ENCODE measurements around the gene BAG3. TPM values are rescaled to one million over a fixed set of nuclear protein-coding genes. Genes with fewer than 3 reads are reported as not detected.

The BAG3 gene
- total and polyA plus RNA-seq, 2 of the 8 experiments (the other 6 are each of a cell fraction or from before 2014, with no cell fraction given) = 3.5 to 13.3 TPM

DNA sequence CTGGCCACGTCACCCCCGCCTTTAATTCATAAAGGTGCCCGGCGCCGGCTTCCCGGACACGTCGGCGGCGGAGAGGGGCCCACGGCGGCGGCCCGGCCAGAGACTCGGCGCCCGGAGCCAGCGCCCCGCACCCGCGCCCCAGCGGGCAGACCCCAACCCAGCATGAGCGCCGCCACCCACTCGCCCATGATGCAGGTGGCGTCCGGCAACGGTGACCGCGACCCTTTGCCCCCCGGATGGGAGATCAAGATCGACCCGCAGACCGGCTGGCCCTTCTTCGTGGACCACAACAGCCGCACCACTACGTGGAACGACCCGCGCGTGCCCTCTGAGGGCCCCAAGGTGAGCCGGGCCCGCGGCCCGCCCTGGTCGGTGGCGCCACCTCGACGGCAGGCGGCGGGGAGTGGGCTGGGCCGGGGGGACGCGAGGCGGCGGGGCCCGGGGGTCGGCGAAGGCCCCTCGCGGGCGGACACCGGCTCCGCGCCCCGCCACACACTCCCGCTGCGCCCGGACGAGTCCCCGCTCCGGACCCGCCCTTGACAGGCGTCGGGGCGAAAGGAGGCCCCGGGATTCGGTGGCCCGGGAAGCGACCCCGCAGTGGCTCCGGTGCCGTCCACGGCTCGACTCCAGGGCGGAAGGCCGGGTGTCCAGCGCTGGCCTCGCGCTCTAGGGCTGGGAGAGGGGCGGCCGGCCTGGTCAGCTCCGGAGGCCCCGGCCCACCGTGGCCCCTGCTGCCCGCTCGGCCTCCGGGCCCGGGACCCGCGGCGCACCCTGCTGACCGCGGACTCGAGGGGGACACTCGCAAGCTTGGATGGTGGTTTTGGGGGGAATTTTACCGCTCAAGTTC is 557 bp downstream of the BAG3 start:
- CTCF ChIA-PET (ENCODE audit: partially characterized antibody) = interaction anchor here (1.0 to 3.1 kb wide), 4 partner anchors 7 to 43 kb away, joined by 3 to 13 read pairs (median 4); no protein-coding TSS in a partner anchor
- Histone ChIP-seq H3K79me1 (ENCODE audit: low read depth, low read length) (no peaks in the 10 kb centered on the region; the same call in none of the 2 replicates), H2BK5ac (ENCODE audit: low read depth, low read length) (no peak overlapping the region), H2AFZ (ENCODE audit: low read length) (no peak overlapping the region; the same call in 1 of the 2 replicates), H3K36me3 (ENCODE audit: control insufficient read depth in 2 of 4, insufficient read depth in 4 of 4, low read length in 3 of 4) (no peaks in the 10 kb centered on the region), H3K4me1 (replicated peaks in 1 of 4; ENCODE audit: control insufficient read depth in 3 of 4, insufficient read depth in 4 of 4, low read length in 3 of 4) (peaks cover 0 to 6% (median 2%) of the 10 kb centered on the region in 4 experiments; a peak in 2 of 7 replicates), H2AK5ac (ENCODE audit: low read depth, low read length) (no peak overlapping the region), H3K18ac (ENCODE audit: extremely low read depth, low read length) (peak overlapping the region; percentile 48), H4K5ac (ENCODE audit: insufficient read length, low read depth, low read length) (no peak overlapping the region), H3K9ac (replicated peaks in 1 of 4; ENCODE audit: extremely low read depth in 1 of 4, low read depth in 3 of 4, low read length in 3 of 4) (peak overlapping the region; percentile 56 to 90 (median 73)), H2BK15ac (ENCODE audit: low read length) (no peak overlapping the region), H3K4ac (replicated peaks; ENCODE audit: insufficient read length, low read depth, low read length) (no peak overlapping the region), H3K27me3 (replicated peaks in 1 of 4; ENCODE audit: control insufficient read depth in 3 of 4, extremely low read depth in 1 of 4, insufficient read depth in 3 of 4, low read length in 3 of 4) (peaks cover 0 to 2% (median 0%) of the 10 kb centered on the region in 4 experiments; a peak in 2 of 7 replicates), H3K9me3 (ENCODE audit: insufficient read depth in 2 of 2, low read depth in 1 of 2, low read length in 1 of 2) (no peaks in the 10 kb centered on the region), H2BK120ac (replicated peaks; ENCODE audit: low read depth, low read length) (no peak overlapping the region), H4K8ac (ENCODE audit: extremely low read depth, insufficient read depth, low read length) (peak overlapping the region; percentile 94), H2BK20ac (ENCODE audit: low read length) (no peak overlapping the region), H3K79me2 (ENCODE audit: control insufficient read depth in 1 of 2, insufficient read depth in 2 of 2, low read length in 2 of 2) (peaks cover 0 to 10% of the 10 kb centered on the region in 2 experiments; a peak in 2 of 4 replicates), H4K91ac (replicated peaks; ENCODE audit: insufficient read length, low read length) (no peak overlapping the region), H4K20me1 (replicated peaks in 1 of 2; ENCODE audit: control insufficient read depth in 1 of 2, insufficient read depth in 2 of 2, low read length in 2 of 2) (peaks cover 0 to 3% of the 10 kb centered on the region in 2 experiments), H3K56ac (replicated peaks; ENCODE audit: insufficient read length, low read depth, low read length) (no peak overlapping the region), H3K4me3 (ENCODE audit: extremely low read depth in 1 of 4, insufficient read depth in 2 of 4, low read depth in 3 of 4, low read length in 4 of 4) (peak overlapping the region; percentile 74 to 93 (median 82)), H3K14ac (ENCODE audit: insufficient read length) (no peak overlapping the region), H3K23ac (ENCODE audit: insufficient read length) (no peak overlapping the region), H3K23me2 (ENCODE audit: low read depth, low read length) (peaks cover 4% of the 10 kb centered on the region; the same call in 1 of the 2 replicates), H3K27ac (ENCODE audit: low read depth, low read length) (peak overlapping the region; percentile 59; the same call in 1 of the 2 replicates), H3K4me2 (ENCODE audit: insufficient read depth in 1 of 2, low read depth in 2 of 2, low read length in 2 of 2) (peak overlapping the region; percentile 86 to 89), H2BK12ac (ENCODE audit: low read depth, low read length) (no peak overlapping the region)
- peak; percentile 88 for TF ChIP-seq ASH2L (IDR thresholded peaks at IDR 0.05; ENCODE audit: low read length)
- no peak; the same call in 1 of the 2 replicates for TF ChIP-seq SP4 (IDR thresholded peaks at IDR 0.05; ENCODE audit: low read length)
- peak; percentile 27 for TF ChIP-seq PHF8 (conservative IDR thresholded peaks at IDR 0.05; ENCODE audit: low read depth, low read length)
- TF ChIP-seq, protein P1, sequence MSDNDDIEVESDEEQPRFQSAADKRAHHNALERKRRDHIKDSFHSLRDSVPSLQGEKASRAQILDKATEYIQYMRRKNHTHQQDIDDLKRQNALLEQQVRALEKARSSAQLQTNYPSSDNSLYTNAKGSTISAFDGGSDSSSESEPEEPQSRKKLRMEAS (IDR thresholded peaks at IDR 0.05) = peak; percentile 6; the same call in 1 of the 2 replicates
- peak; percentile 92 for TF ChIP-seq KDM4A (IDR thresholded peaks at IDR 0.05; ENCODE audit: low read depth, low read length, severe bottlenecking)
- TF ChIP-seq TBP (IDR thresholded peaks at IDR 0.05; ENCODE audit: low read depth, low read length) = no peak
- TF ChIP-seq HDAC2 (IDR thresholded peaks at IDR 0.05; ENCODE audit: borderline replicate concordance in 1 of 2, low read depth in 2 of 2, low read length in 2 of 2) = no peak
- TF ChIP-seq TAF1 (IDR thresholded peaks at IDR 0.05; ENCODE audit: low read depth, low read length) = no peak
- TF ChIP-seq EGR1 (IDR thresholded peaks at IDR 0.05; ENCODE audit: borderline replicate concordance, low read depth, low read length) = peak; percentile 7; the same call in 1 of the 2 replicates
- TF ChIP-seq TAF7 (optimal IDR thresholded peaks at IDR 0.05; ENCODE audit: borderline replicate concordance, low read depth, low read length) = peak; percentile 11
- FAIRE-seq (no peak), DNase-seq (ENCODE audit: low read depth in 1 of 2, low spot score in 2 of 2) (peak in 1 of 2 experiments; percentile 59)
- POLR2A ChIA-PET (ENCODE audit: partially characterized antibody) = interaction anchor here (0.6 to 2.7 kb wide), 10 partner anchors 10 to 322 kb away, joined by 3 to 13 read pairs (median 5); partner anchors contain the start of genes INPP5F and RGS10
- 3% methylated on average over 62 of the region's 107 CpGs; no CpG with 5 or more reads in 1 of the 2 experiments for WGBS, 2 experiments (ENCODE audit: extremely low coverage in 1 of 2, insufficient coverage in 1 of 2, insufficient read length in 1 of 2, insufficient replicate concordance in 2 of 2, low coverage in 1 of 2, low lambda C conversion rate in 2 of 2, missing lambda C conversion rate in 1 of 2)

Measured in H1 (cell line).